ENCODE results near the gene CD34. TPM values are rescaled to one million over a fixed set of nuclear protein-coding genes. Genes with fewer than 3 reads are reported as not detected.

Gene CD34
- total RNA-seq, 1 experiment from 2014 or later = 0.35 TPM

DNA sequence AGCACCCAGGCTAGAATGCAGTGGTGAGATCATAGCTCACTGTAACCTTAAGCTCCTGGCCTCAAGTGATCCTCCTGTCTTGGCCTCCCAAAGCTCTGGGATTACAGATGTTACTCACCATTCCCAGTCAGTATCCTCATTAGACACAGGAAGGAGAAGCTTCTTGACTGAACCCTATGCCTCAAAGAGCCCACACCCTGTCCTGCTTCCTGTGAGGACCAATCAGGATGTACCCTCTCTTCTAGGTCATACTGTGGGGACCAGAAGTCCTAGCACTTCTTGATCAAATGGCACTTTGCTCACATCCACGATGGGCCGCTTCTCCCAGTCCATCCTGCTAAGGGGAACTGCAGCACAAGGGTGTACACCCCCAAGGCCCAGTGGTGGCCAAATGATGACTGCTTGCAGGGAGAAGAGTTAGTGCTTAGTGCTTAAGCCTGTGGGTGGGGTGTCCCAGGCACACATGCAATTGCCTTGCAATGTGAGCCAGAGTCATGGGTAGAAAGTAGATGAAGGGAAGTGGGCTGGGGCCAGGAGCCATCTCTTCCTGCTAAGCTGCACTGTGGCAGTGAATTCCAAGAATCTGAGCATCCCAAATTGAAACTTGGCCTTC, 9.8 kb downstream of the CD34 start:
- Histone ChIP-seq H3K79me1 (ENCODE audit: insufficient read depth, low read depth, low read length, poor library complexity, severe bottlenecking) (no peaks in the 10 kb centered on the region), H3K4ac (ENCODE audit: low read depth, low read length) (no peak overlapping the region), H3K23ac (ENCODE audit: insufficient read length, low read depth, low read length) (no peak overlapping the region), H3K14ac (ENCODE audit: insufficient read depth, low read length) (no peak overlapping the region), H2BK5ac (ENCODE audit: insufficient read length, low read length) (no peak overlapping the region), H3T11ph (ENCODE audit: low read length) (no peak overlapping the region), H4K91ac (ENCODE audit: insufficient read length, low read depth, low read length) (no peak overlapping the region), H3K23me2 (ENCODE audit: insufficient read length, low read depth, low read length, poor library complexity, severe bottlenecking) (no peaks in the 10 kb centered on the region), H2BK12ac (ENCODE audit: insufficient read length, low read depth, low read length) (no peak overlapping the region), H2AFZ (ENCODE audit: low read length) (no peak overlapping the region), H4K8ac (replicated peaks; ENCODE audit: insufficient read length, low read depth, low read length) (no peak overlapping the region), H2BK120ac (ENCODE audit: low read depth, low read length, poor library complexity, severe bottlenecking) (no peak overlapping the region), H3K27ac (ENCODE audit: insufficient read length, low read depth, low read length) (no peak overlapping the region), H2AK5ac (ENCODE audit: insufficient read length, low read length) (no peak overlapping the region), H3K18ac (ENCODE audit: insufficient read length, low read depth, low read length) (no peak overlapping the region), H3K79me2 (ENCODE audit: insufficient read depth, low read length) (no peaks in the 10 kb centered on the region), H3K4me1 (ENCODE audit: insufficient read depth, low read length) (no peaks in the 10 kb centered on the region), H4K20me1 (ENCODE audit: control insufficient read depth, insufficient read depth, insufficient read length) (no peaks in the 10 kb centered on the region), H3K27me3 (ENCODE audit: insufficient read depth, low read length) (no peaks in the 10 kb centered on the region), H2BK20ac (ENCODE audit: low read depth, low read length, poor library complexity, severe bottlenecking) (no peak overlapping the region), H3K9me3 (ENCODE audit: control insufficient read depth, low read depth, low read length) (no peaks in the 10 kb centered on the region), H4K5ac (ENCODE audit: insufficient read length, low read depth, low read length) (no peak overlapping the region), H3K4me2 (ENCODE audit: insufficient read depth, insufficient read length, low read length) (no peak overlapping the region), H3K9ac (ENCODE audit: extremely low read depth, insufficient read length, low read length) (no peak overlapping the region), H3K56ac (ENCODE audit: insufficient read length, low read depth, low read length) (no peak overlapping the region), H2BK15ac (ENCODE audit: low read depth, low read length) (no peak overlapping the region)
- no peak overlapping the region for H3K4me3 Mint-ChIP-seq
- peaks cover 2 to 8% of the 10 kb centered on the region in 2 experiments; a peak in 3 of 4 replicates for H3K4me1 Mint-ChIP-seq
- TF ChIP-seq, protein P1, sequence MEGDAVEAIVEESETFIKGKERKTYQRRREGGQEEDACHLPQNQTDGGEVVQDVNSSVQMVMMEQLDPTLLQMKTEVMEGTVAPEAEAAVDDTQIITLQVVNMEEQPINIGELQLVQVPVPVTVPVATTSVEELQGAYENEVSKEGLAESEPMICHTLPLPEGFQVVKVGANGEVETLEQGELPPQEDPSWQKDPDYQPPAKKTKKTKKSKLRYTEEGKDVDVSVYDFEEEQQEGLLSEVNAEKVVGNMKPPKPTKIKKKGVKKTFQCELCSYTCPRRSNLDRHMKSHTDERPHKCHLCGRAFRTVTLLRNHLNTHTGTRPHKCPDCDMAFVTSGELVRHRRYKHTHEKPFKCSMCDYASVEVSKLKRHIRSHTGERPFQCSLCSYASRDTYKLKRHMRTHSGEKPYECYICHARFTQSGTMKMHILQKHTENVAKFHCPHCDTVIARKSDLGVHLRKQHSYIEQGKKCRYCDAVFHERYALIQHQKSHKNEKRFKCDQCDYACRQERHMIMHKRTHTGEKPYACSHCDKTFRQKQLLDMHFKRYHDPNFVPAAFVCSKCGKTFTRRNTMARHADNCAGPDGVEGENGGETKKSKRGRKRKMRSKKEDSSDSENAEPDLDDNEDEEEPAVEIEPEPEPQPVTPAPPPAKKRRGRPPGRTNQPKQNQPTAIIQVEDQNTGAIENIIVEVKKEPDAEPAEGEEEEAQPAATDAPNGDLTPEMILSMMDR (conservative IDR thresholded peaks at IDR 0.05) = no peak
- no CpG with 5 or more reads among the region's 2 CpGs for WGBS (ENCODE audit: extremely low coverage, insufficient read length, low lambda C conversion rate)
- DNase-seq = no peak
- H3K36me3 Mint-ChIP-seq (ENCODE audit: insufficient read depth in 1 of 3, low read depth in 3 of 3) = no peaks in the 10 kb centered on the region
- no peak overlapping the region for H3K27ac Mint-ChIP-seq
- H3K27me3 Mint-ChIP-seq (ENCODE audit: low read depth) = 0 out of 2 replicates have a peak, but pooled peaks cover 3% of the 10 kb centered on the region
- no peaks in the 10 kb centered on the region for H3K9me3 Mint-ChIP-seq

Measured in H9 (cell line).